Measurements from ENCODE around the gene BRICD5. TPM values are rescaled to one million over a fixed set of nuclear protein-coding genes. Genes with fewer than 3 reads are reported as not detected.
A peak's percentile ranks its signal among the peaks of the same experiment; 100 is the strongest.

The BRICD5 gene
- total and polyA plus RNA-seq, 2 of the 13 experiments (the other 11 are each of a cell fraction or from before 2014, with no cell fraction given) = 1.6 to 5.8 TPM

GRCh38 chr16:2223221-2223941 lies 12.7 kb upstream of the BRICD5 start, which contains the start of gene E4F1 (continued):
- no peak for TF ChIP-seq CHD4 (IDR thresholded peaks at IDR 0.05; ENCODE audit: borderline replicate concordance, low read length)
- TF ChIP-seq ARHGAP35 (CRISPR knock-in tag; IDR thresholded peaks at IDR 0.05; ENCODE audit: borderline replicate concordance) = peak; percentile 41; the same call in 1 of the 2 replicates
- TF ChIP-seq ZBTB26 (CRISPR knock-in tag; IDR thresholded peaks at IDR 0.05; ENCODE audit: borderline replicate concordance) = no peak
- TF ChIP-seq ZMYM3 (CRISPR knock-in tag; IDR thresholded peaks at IDR 0.05) = peak; percentile 68; the same call in 1 of the 2 replicates
- TF ChIP-seq TIGD3 (CRISPR knock-in tag; IDR thresholded peaks at IDR 0.05; ENCODE audit: borderline replicate concordance) = no peak
- TF ChIP-seq MTA1 (CRISPR knock-in tag; IDR thresholded peaks at IDR 0.05; ENCODE audit: borderline replicate concordance) = peak; percentile 92; the same call in 1 of the 2 replicates
- no peak for TF ChIP-seq HMG20A (CRISPR knock-in tag; IDR thresholded peaks at IDR 0.05; ENCODE audit: borderline replicate concordance)
- TF ChIP-seq ZKSCAN1 (IDR thresholded peaks at IDR 0.05; ENCODE audit: low read length) = no peak
- TF ChIP-seq TFDP1 (CRISPR knock-in tag; IDR thresholded peaks at IDR 0.05; ENCODE audit: borderline replicate concordance) = peak; percentile 79; the same call in 1 of the 2 replicates
- no peak for TF ChIP-seq ZSCAN9 (CRISPR knock-in tag; IDR thresholded peaks at IDR 0.05; ENCODE audit: borderline replicate concordance)
- TF ChIP-seq ZSCAN29 (CRISPR knock-in tag; conservative IDR thresholded peaks at IDR 0.05) = peak; percentile 63; the same call in 1 of the 2 replicates
- 0 out of 2 replicates have a peak, but pooled peaks have one; percentile 26 for TF ChIP-seq MLXIP (CRISPR knock-in tag; IDR thresholded peaks at IDR 0.05; ENCODE audit: borderline replicate concordance)
- TF ChIP-seq RFX1 (IDR thresholded peaks at IDR 0.05) = peak; percentile 96
- no peak for TF ChIP-seq THAP8 (CRISPR knock-in tag; IDR thresholded peaks at IDR 0.05; ENCODE audit: borderline replicate concordance)
- peak; percentile 95 for TF ChIP-seq TBX2 (CRISPR knock-in tag; IDR thresholded peaks at IDR 0.05; ENCODE audit: borderline replicate concordance)
- TF ChIP-seq ZNF703 (CRISPR knock-in tag; IDR thresholded peaks at IDR 0.05; ENCODE audit: borderline replicate concordance) = no peak; the same call in 1 of the 2 replicates
- TF ChIP-seq MXI1 (IDR thresholded peaks at IDR 0.05; ENCODE audit: borderline replicate concordance, low read depth, low read length) = peak; percentile 97
- no peak for TF ChIP-seq EEA1 (CRISPR knock-in tag; IDR thresholded peaks at IDR 0.05; ENCODE audit: borderline replicate concordance)
- TF ChIP-seq ZNF512 (CRISPR knock-in tag; IDR thresholded peaks at IDR 0.05) = no peak
- TF ChIP-seq RXRB (CRISPR knock-in tag; IDR thresholded peaks at IDR 0.05; ENCODE audit: borderline replicate concordance) = no peak; the same call in 1 of the 2 replicates
